Measurements from ENCODE around the gene BBS2.

BBS2 gene

GRCh38 chr16:56469748-56470147 is 50.1 kb downstream of the BBS2 start:
- in situ Hi-C loops (cut with MboI; ENCODE audit: low pct_unique_long_range_greater_than_20kb, low sequenced_read_pairs, unreplicated experiment) = no loop called here
- TF ChIP-seq CTCF (IDR thresholded peaks at IDR 0.05; ENCODE audit: extremely low read depth, insufficient read depth, missing control alignments) = no peak
- DNase-seq (ENCODE audit: low spot score) = no peak

GRCh38 chr16:56468800-56469199 is 51.0 kb downstream of the BBS2 start:
- in situ Hi-C loops (cut with MboI; ENCODE audit: low pct_unique_long_range_greater_than_20kb, low sequenced_read_pairs, unreplicated experiment) = no loop called here
- no peak for TF ChIP-seq CTCF (IDR thresholded peaks at IDR 0.05; ENCODE audit: extremely low read depth, insufficient read depth, missing control alignments)
- no peak for DNase-seq (ENCODE audit: low spot score)

- TF ChIP-seq CTCF (IDR thresholded peaks at IDR 0.05; ENCODE audit: extremely low read depth, insufficient read depth, missing control alignments) = no peak
- in situ Hi-C loops (cut with MboI; ENCODE audit: low pct_unique_long_range_greater_than_20kb, low sequenced_read_pairs, unreplicated experiment) = no loop called here
- no peak for DNase-seq (ENCODE audit: low spot score)
Observed at GRCh38 chr16:56466344-56466743, 53.5 kb downstream of the BBS2 start.

GRCh38 chr16:56463153-56463552 is 56.7 kb downstream of the BBS2 start:
- no peak for TF ChIP-seq CTCF (IDR thresholded peaks at IDR 0.05; ENCODE audit: extremely low read depth, insufficient read depth, missing control alignments)
- in situ Hi-C loops (cut with MboI; ENCODE audit: low pct_unique_long_range_greater_than_20kb, low sequenced_read_pairs, unreplicated experiment) = no loop called here

GRCh38 chr16:56462064-56462796 is 57.6 kb downstream of the BBS2 start:
- in situ Hi-C loops (cut with MboI; ENCODE audit: low pct_unique_long_range_greater_than_20kb, low sequenced_read_pairs, unreplicated experiment) = no loop called here

More at GRCh38 chr16:56463153-56463552, 56.7 kb downstream of the BBS2 start:
- DNase-seq (ENCODE audit: low spot score) = no peak

GRCh38 chr16:56460101-56460500 is 59.7 kb downstream of the BBS2 start:
- no peak for TF ChIP-seq CTCF (IDR thresholded peaks at IDR 0.05; ENCODE audit: extremely low read depth, insufficient read depth, missing control alignments)
- DNase-seq (ENCODE audit: low spot score) = no peak
- in situ Hi-C loops (cut with MboI; ENCODE audit: low pct_unique_long_range_greater_than_20kb, low sequenced_read_pairs, unreplicated experiment) = no loop called here

More at GRCh38 chr16:56462064-56462796, 57.6 kb downstream of the BBS2 start:
- no peak for DNase-seq (ENCODE audit: low spot score)
- no peak for TF ChIP-seq CTCF (IDR thresholded peaks at IDR 0.05; ENCODE audit: extremely low read depth, insufficient read depth, missing control alignments)

Data from GM13977 (cell line).